ENCODE results near the gene KCNJ16. TPM values are rescaled to one million over a fixed set of nuclear protein-coding genes. Genes with fewer than 3 reads are reported as not detected.

The KCNJ16 gene
- total RNA-seq, 2 donors from 2014 or later, result 1.3 TPM; not detected in 1

- Histone ChIP-seq H3K4me3 (no peak overlapping the region), H3K27me3 (replicated peaks; ENCODE audit: insufficient read depth) (no peaks in the 10 kb centered on the region), H3K36me3 (no peaks in the 10 kb centered on the region), H3K27ac (no peak overlapping the region), H3K9me3 (no peaks in the 10 kb centered on the region), H3K4me1 (replicated peaks) (no peaks in the 10 kb centered on the region)
- 94% methylated on average over 1 of the region's 1 CpG for WGBS
- TF ChIP-seq POLR2AphosphoS5 (IDR thresholded peaks at IDR 0.05) (no peak), POLR2A (IDR thresholded peaks at IDR 0.05) (no peak)
- TF ChIP-seq, protein P1, sequence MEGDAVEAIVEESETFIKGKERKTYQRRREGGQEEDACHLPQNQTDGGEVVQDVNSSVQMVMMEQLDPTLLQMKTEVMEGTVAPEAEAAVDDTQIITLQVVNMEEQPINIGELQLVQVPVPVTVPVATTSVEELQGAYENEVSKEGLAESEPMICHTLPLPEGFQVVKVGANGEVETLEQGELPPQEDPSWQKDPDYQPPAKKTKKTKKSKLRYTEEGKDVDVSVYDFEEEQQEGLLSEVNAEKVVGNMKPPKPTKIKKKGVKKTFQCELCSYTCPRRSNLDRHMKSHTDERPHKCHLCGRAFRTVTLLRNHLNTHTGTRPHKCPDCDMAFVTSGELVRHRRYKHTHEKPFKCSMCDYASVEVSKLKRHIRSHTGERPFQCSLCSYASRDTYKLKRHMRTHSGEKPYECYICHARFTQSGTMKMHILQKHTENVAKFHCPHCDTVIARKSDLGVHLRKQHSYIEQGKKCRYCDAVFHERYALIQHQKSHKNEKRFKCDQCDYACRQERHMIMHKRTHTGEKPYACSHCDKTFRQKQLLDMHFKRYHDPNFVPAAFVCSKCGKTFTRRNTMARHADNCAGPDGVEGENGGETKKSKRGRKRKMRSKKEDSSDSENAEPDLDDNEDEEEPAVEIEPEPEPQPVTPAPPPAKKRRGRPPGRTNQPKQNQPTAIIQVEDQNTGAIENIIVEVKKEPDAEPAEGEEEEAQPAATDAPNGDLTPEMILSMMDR (IDR thresholded peaks at IDR 0.05), result no peak
- intact Hi-C loops (cut with DNase I), result no loop called here
- no peak for DNase-seq (ENCODE audit: low spot score)
These were observed 26.0 kb downstream of the KCNJ16 start for GRCh38 chr17:70100983-70101382.

- H3K9me3 ChIP-seq, result no peaks in the 10 kb centered on the region
- H3K27ac ChIP-seq, result no peak overlapping the region
- no peak for TF ChIP-seq POLR2AphosphoS5 (IDR thresholded peaks at IDR 0.05)
- TF ChIP-seq, protein P1 (IDR thresholded peaks at IDR 0.05), result no peak
- TF ChIP-seq POLR2A (IDR thresholded peaks at IDR 0.05), result no peak
- no peaks in the 10 kb centered on the region for H3K27me3 ChIP-seq (replicated peaks; ENCODE audit: insufficient read depth)
- no peaks in the 10 kb centered on the region for H3K36me3 ChIP-seq
- WGBS, result 71% methylated on average over 3 of the region's 3 CpGs
- intact Hi-C loops (cut with DNase I), result no loop called here
- no peaks in the 10 kb centered on the region for H3K4me1 ChIP-seq (replicated peaks)
- no peak for DNase-seq (ENCODE audit: low spot score)
- no peak overlapping the region for H3K4me3 ChIP-seq
These were observed 27.5 kb downstream of the KCNJ16 start for GRCh38 chr17:70102531-70102930.

GRCh38 chr17:70104791-70105523 lies 29.9 kb downstream of the KCNJ16 start:
- no peaks in the 10 kb centered on the region for H3K4me1 ChIP-seq (replicated peaks)
- TF ChIP-seq, protein P1 (IDR thresholded peaks at IDR 0.05), result no peak
- TF ChIP-seq POLR2A (IDR thresholded peaks at IDR 0.05), result no peak
- 78% methylated on average over 12 of the region's 12 CpGs for WGBS
- intact Hi-C loops (cut with DNase I), result no loop called here
- no peak overlapping the region for H3K4me3 ChIP-seq
- no peaks in the 10 kb centered on the region for H3K9me3 ChIP-seq
- no peaks in the 10 kb centered on the region for H3K36me3 ChIP-seq
- DNase-seq (ENCODE audit: low spot score), result no peak
- H3K27me3 ChIP-seq (replicated peaks; ENCODE audit: insufficient read depth), result no peaks in the 10 kb centered on the region
- no peak overlapping the region for H3K27ac ChIP-seq

- no peaks in the 10 kb centered on the region for H3K27me3 ChIP-seq (replicated peaks; ENCODE audit: insufficient read depth)
- no peak for DNase-seq (ENCODE audit: low spot score)
- WGBS, result 80% methylated on average over 3 of the region's 3 CpGs
- no peak overlapping the region for H3K4me3 ChIP-seq
- intact Hi-C loops (cut with DNase I), result no loop called here
- H3K9me3 ChIP-seq, result no peaks in the 10 kb centered on the region
- H3K27ac ChIP-seq, result no peak overlapping the region
- no peak for TF ChIP-seq POLR2A (IDR thresholded peaks at IDR 0.05)
- H3K4me1 ChIP-seq (replicated peaks), result no peaks in the 10 kb centered on the region
- H3K36me3 ChIP-seq, result no peaks in the 10 kb centered on the region
These were observed 30.6 kb downstream of the KCNJ16 start for GRCh38 chr17:70105641-70106040.

GRCh38 chr17:70106551-70106950 lies 31.5 kb downstream of the KCNJ16 start:
- no peaks in the 10 kb centered on the region for H3K4me1 ChIP-seq (replicated peaks)
- no peak for DNase-seq (ENCODE audit: low spot score)
- intact Hi-C loops (cut with DNase I), result no loop called here

More at GRCh38 chr17:70106551-70106950, 31.5 kb downstream of the KCNJ16 start:
- no peaks in the 10 kb centered on the region for H3K9me3 ChIP-seq
- TF ChIP-seq POLR2A (IDR thresholded peaks at IDR 0.05) (no peak), POLR2AphosphoS5 (IDR thresholded peaks at IDR 0.05) (no peak)
- TF ChIP-seq, protein P1 (IDR thresholded peaks at IDR 0.05), result no peak
- H3K36me3 ChIP-seq, result no peaks in the 10 kb centered on the region
- H3K27me3 ChIP-seq (replicated peaks; ENCODE audit: insufficient read depth), result no peaks in the 10 kb centered on the region
- WGBS, result 69% methylated on average over 3 of the region's 3 CpGs
- no peak overlapping the region for H3K4me3 ChIP-seq
- no peak overlapping the region for H3K27ac ChIP-seq
